ENCODE data around the gene MORN4.
"Not testable (repeated sequence)": the region's sequence is repeated elsewhere in the genome, so short reads cannot be mapped to it uniquely, and the experiment has no call there.

MORN4 gene

DNA sequence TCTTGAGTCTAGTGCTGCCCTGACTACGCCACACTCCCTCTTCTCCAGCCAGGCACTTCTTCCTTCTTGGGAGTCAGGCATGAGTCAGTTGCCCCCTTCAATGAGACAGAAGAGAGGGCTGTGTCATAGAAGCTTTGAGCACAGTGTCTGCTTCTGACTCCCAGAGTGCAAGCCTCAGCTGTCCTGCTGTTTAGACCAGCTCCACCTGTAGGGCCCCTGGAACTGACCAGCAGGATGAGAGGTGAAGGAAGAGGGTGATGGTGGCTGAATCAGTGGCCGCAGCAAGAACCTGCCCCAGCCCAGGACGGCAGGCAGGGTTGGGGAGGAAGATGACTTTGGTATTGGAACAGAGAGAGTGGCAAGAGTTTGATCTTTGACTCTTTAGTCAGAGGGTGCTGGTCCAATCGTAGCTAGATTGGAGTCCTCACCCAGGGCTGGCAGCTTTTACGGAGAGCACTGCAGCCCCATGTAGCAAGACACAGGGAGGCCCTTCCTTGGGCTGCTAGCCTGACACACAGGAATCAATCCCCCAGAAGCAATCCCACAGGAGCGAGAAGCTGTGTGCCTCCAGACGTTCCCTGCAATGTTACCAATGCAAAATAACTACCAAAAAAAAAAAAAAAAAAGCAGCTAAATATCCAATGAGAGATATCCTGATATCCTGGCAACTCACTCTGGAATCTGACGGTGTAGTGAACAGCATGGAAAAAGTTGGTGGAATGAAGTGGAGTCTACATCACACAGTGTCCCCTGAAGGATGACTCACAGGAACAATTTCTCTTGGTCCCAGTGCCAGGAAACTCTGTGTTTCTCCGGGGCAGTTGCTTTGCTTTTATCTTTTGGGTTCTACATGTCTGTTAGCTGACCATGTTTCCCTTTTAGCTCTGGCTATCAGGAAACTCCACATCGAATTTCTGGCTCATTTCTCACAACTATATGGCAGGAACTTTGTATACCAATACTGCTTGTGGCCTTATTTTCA is 36.9 kb downstream of the MORN4 start:
- DNase-seq, result no peak

- no peak for DNase-seq
These were observed 39.9 kb downstream of the MORN4 start for GRCh38 chr10:97593421-97593820.

GRCh38 chr10:97590748-97591495 is 42.4 kb downstream of the MORN4 start:
- no peak for DNase-seq

DNA sequence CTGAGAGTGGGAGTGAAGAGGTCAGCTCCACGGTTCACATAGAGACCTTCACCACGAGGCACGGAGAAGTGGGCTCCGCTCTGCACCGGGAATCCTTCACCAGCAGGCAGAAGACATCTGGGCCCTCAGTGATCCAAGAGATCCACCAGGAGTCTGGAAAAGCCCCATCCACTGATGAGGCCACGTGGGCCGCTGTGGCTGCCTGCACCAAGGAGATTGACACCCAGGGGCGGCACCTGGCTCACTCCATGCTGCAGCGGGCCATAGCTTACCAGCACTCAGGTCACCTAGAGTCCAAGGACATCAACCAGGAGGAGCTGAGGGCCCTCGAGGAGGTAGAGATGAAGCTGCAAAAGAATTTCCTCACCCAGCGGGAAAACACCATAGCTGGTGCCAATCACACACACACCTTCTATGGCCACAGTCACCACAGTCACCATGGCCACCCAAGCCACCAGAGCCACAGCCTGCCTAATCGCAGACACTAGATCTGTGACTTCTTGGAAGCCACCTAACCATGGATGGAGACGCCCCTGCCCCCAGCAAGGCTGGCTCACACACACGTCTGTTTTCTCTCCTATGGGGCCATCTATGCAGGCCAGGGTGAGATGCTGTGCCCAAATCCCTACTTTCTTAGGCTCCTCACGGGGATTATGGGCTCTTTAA is 43.1 kb downstream of the MORN4 start:
- no peak for DNase-seq

GRCh38 chr10:97589479-97589878 is 43.8 kb downstream of the MORN4 start, which contains the start of gene C10orf62:
Gene C10orf62 (plus strand): TSS chr10:97589721. CDS start chr10:97589898, 177 bp downstream.
- DNase-seq, result no peak

DNA sequence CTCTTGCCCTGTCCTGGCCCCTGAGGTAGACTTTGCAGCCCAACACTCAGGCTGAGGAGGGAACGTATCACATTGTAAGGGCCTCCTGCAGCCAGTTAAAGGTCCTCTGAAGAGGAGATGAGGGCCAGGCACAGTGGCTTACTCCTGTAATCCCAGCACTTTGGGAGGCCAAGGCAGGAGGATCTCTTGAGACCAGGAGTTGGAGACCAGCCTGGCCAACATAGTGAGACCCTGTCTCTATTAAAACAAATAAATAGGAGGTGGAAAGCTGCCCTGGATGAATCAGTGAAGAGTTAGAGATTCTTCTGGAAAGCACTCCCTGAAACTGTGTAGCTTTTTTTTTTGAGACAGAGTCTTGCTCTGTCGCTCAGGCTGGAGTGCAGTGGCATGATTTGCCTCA is 46.1 kb downstream of the MORN4 start:
- no peak for DNase-seq

DNA sequence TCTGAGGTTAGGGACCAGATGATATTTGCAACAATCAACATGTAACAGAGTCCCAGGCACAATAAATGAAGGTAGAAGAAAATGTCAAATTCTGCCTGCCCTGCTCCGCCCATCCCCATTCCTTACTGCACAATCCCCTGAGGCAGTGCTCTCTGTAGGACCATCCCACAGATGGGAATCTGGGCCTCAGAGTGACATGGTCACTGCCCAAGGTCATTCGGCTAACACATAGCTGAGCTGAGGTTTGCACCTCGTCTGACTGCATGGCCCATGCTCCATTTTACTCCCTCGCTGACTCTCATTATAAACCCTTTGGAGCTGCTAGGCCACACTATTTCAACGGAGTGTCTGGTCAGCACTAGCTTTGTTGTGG is 47.9 kb downstream of the MORN4 start:
- no peak for DNase-seq

GRCh38 chr10:97584798-97585438 is 48.4 kb downstream of the MORN4 start:
- DNase-seq, result no peak

DNA sequence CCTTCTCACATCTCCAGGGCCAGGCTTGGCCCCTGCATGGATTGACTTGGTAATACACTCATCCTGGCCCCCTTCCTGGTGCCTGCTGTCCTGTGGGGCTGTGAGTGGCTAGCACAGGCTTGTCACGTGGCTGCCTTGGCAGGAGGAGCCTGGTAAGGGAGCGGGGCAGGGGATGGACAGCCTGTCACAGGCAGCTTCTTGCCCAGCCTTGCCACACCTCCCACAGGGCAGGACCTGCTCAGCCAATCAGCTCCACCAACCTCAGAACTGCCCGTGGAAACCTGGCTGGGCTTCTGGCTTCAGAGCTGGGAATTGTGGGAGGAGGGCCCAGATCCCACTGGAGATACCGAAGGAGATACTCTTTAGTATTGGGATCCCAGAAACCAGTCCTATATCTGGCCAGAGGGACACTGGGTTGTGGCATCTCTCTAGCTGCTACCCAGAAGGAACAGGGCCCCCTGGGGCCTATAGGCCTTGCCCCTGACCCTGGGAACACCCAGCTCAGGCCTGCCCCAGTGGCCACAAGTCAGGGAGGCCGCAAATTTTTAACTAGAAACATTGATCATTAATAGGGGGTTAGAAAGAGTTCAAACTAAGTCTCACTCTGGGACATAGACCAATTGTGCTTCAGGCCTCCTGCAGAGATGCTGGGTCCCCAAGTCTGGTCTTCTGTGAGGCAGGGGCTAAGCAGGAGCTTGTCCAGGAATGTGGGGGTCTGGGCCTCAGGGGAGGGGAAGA is 49.1 kb downstream of the MORN4 start, which contains the start of gene HOGA1:
Gene HOGA1 (plus strand): TSS at position 330 of the 738 bp plus-strand sequence. CDS start 315 bp downstream, at position 645.
- no peak for DNase-seq

- DNase-seq, result no peak
These were observed 49.8 kb downstream of the MORN4 start for GRCh38 chr10:97583476-97583875.

DNA sequence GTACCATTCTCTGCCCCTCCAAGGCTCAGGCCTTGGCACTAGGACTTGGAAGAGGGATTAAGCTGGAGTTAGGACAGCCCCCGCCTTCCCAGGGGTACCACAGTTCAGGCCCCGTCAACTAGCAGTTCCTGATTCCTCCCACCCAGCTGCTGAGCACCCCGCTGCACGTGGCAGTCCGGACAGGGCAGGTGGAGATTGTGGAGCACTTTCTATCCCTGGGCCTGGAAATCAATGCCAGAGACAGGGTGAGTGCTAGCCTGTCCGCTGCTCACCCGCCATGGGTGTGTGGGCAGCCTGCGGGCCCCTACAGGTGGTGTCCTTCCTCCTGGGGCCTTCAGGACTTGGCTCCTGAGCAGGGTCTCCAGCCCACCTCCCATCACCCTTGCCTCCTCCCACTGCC is 51.1 kb downstream of the MORN4 start:
- DNase-seq, result no peak

GRCh38 chr10:97580421-97581367 is 52.6 kb downstream of the MORN4 start:
- no peak for DNase-seq

DNA sequence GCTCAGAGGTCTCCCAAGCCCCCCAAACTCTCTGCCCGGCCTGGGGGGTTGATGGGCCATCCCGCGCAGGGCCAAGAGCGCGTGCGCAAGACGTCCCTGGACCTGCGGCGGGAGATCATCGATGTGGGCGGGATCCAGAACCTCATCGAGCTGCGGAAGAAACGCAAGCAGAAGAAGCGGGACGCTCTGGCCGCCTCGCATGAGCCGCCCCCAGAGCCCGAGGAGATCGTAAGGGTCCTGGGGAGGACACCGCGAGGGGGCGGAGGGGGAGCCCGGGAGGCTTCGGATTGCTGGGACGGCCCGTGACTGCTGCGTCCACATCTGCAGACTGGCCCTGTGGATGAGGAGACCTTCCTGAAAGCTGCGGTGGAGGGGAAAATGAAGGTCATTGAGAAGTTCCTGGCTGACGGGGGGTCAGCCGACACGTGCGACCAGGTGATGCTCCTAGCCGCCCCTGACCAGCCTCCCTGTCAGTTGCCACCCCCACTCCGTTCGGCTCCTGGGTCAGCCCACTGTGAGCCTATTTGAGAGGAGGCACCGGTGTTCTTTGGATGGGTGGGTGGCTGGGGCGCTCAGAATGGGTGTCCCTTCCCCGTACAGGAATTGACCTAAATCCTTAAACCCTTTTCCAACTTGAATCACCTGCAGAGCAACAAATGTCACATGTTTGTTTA is 55.0 kb downstream of the MORN4 start:
- DNase-seq, result no peak

GRCh38 chr10:97577701-97578100 is 55.6 kb downstream of the MORN4 start:
- DNase-seq, result no peak

DNA sequence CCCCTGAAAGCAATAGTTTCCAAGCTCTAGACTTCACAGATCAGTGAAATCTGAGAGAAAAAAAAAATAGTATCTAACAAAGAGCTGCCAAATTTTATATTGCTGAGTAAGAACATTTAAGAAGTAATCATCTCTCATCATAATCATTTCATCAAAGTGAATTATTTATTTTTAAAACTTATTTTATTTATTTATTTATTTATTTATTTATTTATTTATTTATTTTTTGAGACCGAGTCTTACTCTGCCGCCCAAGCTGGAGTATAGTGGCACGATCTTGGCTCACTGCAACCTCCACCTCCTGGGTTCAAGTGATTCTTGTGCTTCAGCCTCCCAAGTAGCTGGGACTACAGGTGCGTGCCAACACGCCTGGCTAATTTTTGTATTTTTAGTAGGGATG is 56.8 kb downstream of the MORN4 start:
- DNase-seq, result not testable (repeated sequence)

DNA sequence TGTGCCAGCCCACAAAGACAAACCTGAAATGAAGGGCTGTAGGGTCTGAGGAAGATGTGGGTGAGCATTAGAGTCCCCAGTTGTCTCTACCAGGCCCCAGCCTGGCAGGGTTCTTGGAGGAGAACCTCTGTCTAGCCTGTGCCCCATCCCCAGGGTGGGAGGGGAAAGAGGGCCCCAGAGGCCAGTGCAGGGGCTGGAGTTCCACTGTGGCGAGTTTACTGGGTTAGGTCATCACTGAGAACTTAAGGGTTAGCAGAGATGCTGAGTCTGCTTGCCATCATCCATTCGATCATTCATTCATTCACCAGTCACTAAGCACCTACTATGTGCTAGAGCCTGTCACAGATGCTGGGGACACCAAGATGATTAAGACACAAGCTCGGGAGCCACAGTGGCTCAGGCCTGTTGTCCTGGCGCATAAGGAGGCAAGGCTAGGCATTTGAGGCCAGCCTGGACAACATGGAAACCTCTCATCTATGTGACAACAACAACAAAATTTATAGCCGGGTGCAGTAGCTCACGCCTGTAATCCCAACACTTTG is 58.1 kb downstream of the MORN4 start:
- DNase-seq, result no peak

DNA sequence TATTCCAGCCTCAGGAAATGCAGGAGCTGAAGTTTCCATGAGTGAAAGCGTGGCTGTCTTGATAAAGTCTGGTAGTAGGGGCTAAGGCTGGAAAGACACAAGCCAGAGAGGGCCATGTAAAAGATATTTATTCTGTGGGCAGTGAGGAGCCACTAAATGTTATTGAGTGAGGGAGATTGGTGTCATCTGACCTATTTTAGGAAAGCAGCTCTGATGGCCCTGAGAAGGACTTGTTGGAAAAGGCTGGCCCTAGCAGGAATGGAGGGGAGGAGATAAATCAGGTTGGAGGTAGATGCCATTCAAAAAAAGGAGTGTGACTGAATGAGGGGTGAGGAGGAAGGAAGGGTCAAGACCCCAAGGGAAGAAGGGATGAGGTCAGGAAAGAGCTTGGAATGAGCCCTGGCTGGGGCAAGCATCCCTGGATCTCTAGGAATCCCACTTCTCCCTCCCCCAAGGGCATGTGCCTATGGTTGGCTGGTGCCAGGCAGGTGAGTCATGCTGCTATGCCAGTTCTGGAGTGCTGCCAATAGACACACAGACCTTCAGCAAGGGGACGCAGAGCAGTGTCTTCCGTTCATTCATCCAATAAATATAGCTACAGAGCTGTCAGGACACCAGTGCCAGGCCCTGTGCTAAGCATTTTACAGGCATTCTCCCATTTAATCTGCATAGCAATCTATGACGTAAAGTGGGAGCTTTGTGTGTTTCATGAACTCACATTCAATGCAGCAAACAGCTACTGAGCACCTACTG is 58.8 kb downstream of the MORN4 start:
- no peak for DNase-seq

DNA sequence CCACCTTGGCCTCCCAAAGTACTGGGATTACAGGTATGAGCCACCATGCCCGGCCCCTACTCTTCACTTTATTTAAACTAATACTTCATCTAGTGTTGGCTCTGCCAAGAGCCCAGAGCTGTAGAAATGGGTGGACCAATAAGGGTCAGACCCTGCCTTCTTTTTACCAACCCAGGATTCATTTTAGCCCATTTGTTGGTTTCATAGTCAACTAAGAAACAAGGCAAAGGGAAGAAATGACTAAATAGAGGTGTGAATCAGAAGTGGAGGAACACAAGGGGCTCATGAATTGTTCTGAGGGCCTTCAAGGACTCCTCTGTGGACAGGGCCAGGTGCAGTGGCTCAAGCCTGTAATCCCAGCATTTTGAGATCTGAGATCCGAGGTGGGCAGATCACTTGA is 59.6 kb downstream of the MORN4 start:
- no peak for DNase-seq

- no peak for DNase-seq
These were observed 60.3 kb downstream of the MORN4 start for GRCh38 chr10:97573021-97573420.
